ENCODE measurements around the gene TRIM31. TPM values are rescaled to one million over a fixed set of nuclear protein-coding genes. Genes with fewer than 3 reads are reported as not detected.

The TRIM31 gene
- total and polyA plus RNA-seq, 3 experiments from 2014 or later = not detected

GRCh38 chr6:30067460-30068139, 45.3 kb downstream of the TRIM31 start:
- no peak for DNase-seq
- H3K36me3 ChIP-seq (ENCODE audit: insufficient read depth, low read length) = peaks cover 28% of the 10 kb centered on the region
- Mint-ChIP-seq H3K9me3 (peaks cover 0 to 3% (median 0%) of the 10 kb centered on the region in 5 donors), H3K27ac (peak overlapping the region; percentile 91 to 100 (median 98)), H3K4me3 (peak overlapping the region; percentile 89 to 97 (median 92)), H3K36me3 (peaks cover 24 to 62% (median 33%) of the 10 kb centered on the region in 3 donors), H3K27me3 (peaks cover 17 to 23% of the 10 kb centered on the region in 2 donors), H3K4me1 (peaks cover 55 to 73% (median 66%) of the 10 kb centered on the region in 3 donors)
- ChIA-PET POLR2A (no interaction called here), CTCF (interaction anchor here (0.9 to 1.1 kb wide), 2 partner anchors 36 to 57 kb away, joined by 3 read pairs; no protein-coding TSS in a partner anchor)
- H3K9me3 ChIP-seq (ENCODE audit: low read length) = no peaks in the 10 kb centered on the region
- H3K4me3 ChIP-seq (ENCODE audit: low read length) = peak overlapping the region; percentile 95
- no peaks in the 10 kb centered on the region for H3K27me3 ChIP-seq (ENCODE audit: insufficient read depth, low read length, poor library complexity, severe bottlenecking)
- H3K4me1 ChIP-seq (ENCODE audit: insufficient read depth, low read length) = peaks cover 36% of the 10 kb centered on the region
- H3K27ac ChIP-seq (ENCODE audit: low read depth, low read length) = peak overlapping the region; percentile 98

DNA sequence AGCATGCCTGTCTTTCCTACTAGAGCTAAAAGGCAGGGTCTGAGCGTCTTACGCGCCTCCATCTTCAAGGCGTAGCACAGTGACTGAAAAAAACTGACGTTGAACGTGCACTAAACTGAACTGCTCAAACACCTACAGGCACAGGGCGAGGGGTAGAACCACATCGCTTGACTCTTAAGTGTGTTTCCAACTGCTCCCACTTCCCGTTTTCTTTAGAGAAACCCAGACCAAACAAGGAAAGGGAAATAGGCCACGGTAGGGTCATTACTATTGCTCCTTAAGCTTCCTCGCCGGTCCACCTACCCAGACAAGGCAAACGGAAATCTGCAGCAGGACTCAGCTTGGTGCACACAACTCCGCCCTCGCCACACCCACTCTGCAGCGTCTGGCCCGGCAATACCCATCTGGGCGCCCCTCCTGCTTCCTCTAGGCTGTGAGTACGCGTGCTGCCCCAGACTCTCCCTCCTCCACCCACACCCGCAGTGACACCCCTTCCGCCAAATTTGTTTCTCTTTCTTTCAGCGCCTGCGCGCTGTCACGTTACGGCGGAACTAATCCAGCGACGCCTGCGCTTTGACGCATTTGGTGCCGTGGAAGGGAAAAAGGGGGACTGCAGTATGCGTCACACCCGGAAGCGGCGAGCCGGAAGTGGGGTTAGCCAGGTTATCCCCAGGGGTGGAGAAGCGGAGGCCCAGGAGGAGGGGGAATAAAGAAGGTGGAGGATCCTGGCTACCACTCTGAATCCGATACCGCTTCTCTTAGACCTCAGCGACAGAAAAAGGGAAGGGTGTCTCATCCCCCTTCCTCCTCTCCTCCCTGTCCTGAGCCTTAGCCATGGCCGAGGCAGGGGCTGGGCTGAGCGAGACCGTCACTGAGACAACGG, 46.1 kb downstream of the TRIM31 start, which contains the start of gene PPP1R11:
Gene PPP1R11 (plus strand): TSS at position 622 of the 883 bp plus-strand sequence. CDS start 213 bp downstream, at position 835.
- ChIA-PET POLR2A (interaction anchor here (0.6 to 1.6 kb wide), 6 partner anchors 35 to 1905 kb away, joined by 3 to 9 read pairs (median 3); partner anchors contain the start of genes DXO, TRIM26 and TRIM39), CTCF (interaction anchor here (0.9 to 1.8 kb wide), 2 partner anchors 36 to 58 kb away, joined by 3 to 7 read pairs; no protein-coding TSS in a partner anchor)
- H3K4me1 Mint-ChIP-seq = peaks cover 56 to 77% (median 71%) of the 10 kb centered on the region in 3 donors
- H3K36me3 ChIP-seq (ENCODE audit: insufficient read depth, low read length) = peaks cover 28% of the 10 kb centered on the region
- peak within 1 kb of the TSS; percentile 89 to 97 (median 92) for H3K4me3 Mint-ChIP-seq
- H3K27me3 Mint-ChIP-seq = peaks cover 10 to 15% of the 10 kb centered on the region in 2 donors
- H3K9me3 Mint-ChIP-seq = peaks cover 0 to 3% (median 0%) of the 10 kb centered on the region in 5 donors
- no peaks in the 10 kb centered on the region for H3K9me3 ChIP-seq (ENCODE audit: low read length)
- peaks cover 44% of the 10 kb centered on the region for H3K4me1 ChIP-seq (ENCODE audit: insufficient read depth, low read length)
- H3K27ac Mint-ChIP-seq = peak within 1 kb of the TSS; percentile 91 to 100 (median 98)
- no peaks in the 10 kb centered on the region for H3K27me3 ChIP-seq (ENCODE audit: insufficient read depth, low read length, poor library complexity, severe bottlenecking)
- H3K36me3 Mint-ChIP-seq = peaks cover 23 to 66% (median 29%) of the 10 kb centered on the region in 3 donors
- DNase-seq = peak; percentile 98 to 100 (median 99)
- peak within 1 kb of the TSS; percentile 98 for H3K27ac ChIP-seq (ENCODE audit: low read depth, low read length)
- peak within 1 kb of the TSS; percentile 95 for H3K4me3 ChIP-seq (ENCODE audit: low read length)

GRCh38 chr6:30066082-30066481, 46.8 kb downstream of the TRIM31 start:
- H3K36me3 Mint-ChIP-seq = peaks cover 21 to 74% (median 31%) of the 10 kb centered on the region in 3 donors
- peaks cover 7 to 11% of the 10 kb centered on the region in 2 donors for H3K27me3 Mint-ChIP-seq
- peak overlapping the region; percentile 91 to 100 (median 98) for H3K27ac Mint-ChIP-seq
- H3K9me3 Mint-ChIP-seq = peaks cover 0 to 3% (median 0%) of the 10 kb centered on the region in 5 donors
- H3K4me1 Mint-ChIP-seq = peaks cover 56 to 77% (median 70%) of the 10 kb centered on the region in 3 donors
- peaks cover 28% of the 10 kb centered on the region for H3K36me3 ChIP-seq (ENCODE audit: insufficient read depth, low read length)
- peaks cover 44% of the 10 kb centered on the region for H3K4me1 ChIP-seq (ENCODE audit: insufficient read depth, low read length)
- peak overlapping the region; percentile 89 to 97 (median 92) for H3K4me3 Mint-ChIP-seq
- no peaks in the 10 kb centered on the region for H3K9me3 ChIP-seq (ENCODE audit: low read length)
- peak overlapping the region; percentile 79 for H3K4me3 ChIP-seq (ENCODE audit: low read length)
- no peaks in the 10 kb centered on the region for H3K27me3 ChIP-seq (ENCODE audit: insufficient read depth, low read length, poor library complexity, severe bottlenecking)
- DNase-seq = peak in 1 of 5 donors; percentile 33
- H3K27ac ChIP-seq (ENCODE audit: low read depth, low read length) = peak overlapping the region; percentile 98
- ChIA-PET POLR2A (interaction anchor here (0.6 to 1.6 kb wide), 7 partner anchors 22 to 1906 kb away, joined by 3 to 9 read pairs (median 3); partner anchors contain the start of genes DXO, TRIM26 and TRIM39), CTCF (interaction anchor here (1.8 kb wide), 1 partner anchor 37 kb away, joined by 7 read pairs; no protein-coding TSS in a partner anchor)

DNA sequence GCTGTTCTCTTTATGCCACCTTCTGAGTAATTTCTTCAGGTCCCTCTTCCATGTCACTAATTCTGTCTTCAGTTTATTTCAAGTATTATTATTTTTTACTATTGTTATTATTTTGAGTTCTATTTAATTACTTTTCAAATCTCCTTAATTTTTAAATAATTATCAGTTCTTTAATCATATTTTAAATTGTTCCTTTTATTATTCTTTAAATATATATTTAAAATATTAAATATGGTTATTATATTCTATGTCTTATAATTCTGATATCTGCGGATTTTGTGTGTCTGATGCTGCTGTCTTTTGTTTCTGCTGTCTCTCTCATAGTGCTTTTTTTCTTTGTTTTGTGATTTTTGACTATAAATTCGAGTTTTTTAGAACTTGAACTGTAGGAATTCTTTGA, 49.6 kb downstream of the TRIM31 start:
- H3K9me3 Mint-ChIP-seq = peaks cover 0 to 1% (median 0%) of the 10 kb centered on the region in 5 donors
- DNase-seq = no peak
- H3K4me3 Mint-ChIP-seq = peak overlapping the region in 6 of 7 donors; percentile 26 to 62 (median 48)
- ChIA-PET CTCF (no interaction called here), POLR2A (no interaction called here)
- no peaks in the 10 kb centered on the region for H3K27me3 Mint-ChIP-seq
- no peak overlapping the region for H3K4me3 ChIP-seq (ENCODE audit: low read length)
- no peaks in the 10 kb centered on the region for H3K9me3 ChIP-seq (ENCODE audit: low read length)
- H3K4me1 Mint-ChIP-seq = peaks cover 57 to 75% (median 70%) of the 10 kb centered on the region in 3 donors
- H3K27ac Mint-ChIP-seq = peak overlapping the region in 7 of 8 donors; percentile 65 to 99 (median 89)
- H3K36me3 ChIP-seq (ENCODE audit: insufficient read depth, low read length) = peaks cover 16% of the 10 kb centered on the region
- no peaks in the 10 kb centered on the region for H3K27me3 ChIP-seq (ENCODE audit: insufficient read depth, low read length, poor library complexity, severe bottlenecking)
- peaks cover 6 to 59% (median 9%) of the 10 kb centered on the region in 3 donors for H3K36me3 Mint-ChIP-seq
- peaks cover 48% of the 10 kb centered on the region for H3K4me1 ChIP-seq (ENCODE audit: insufficient read depth, low read length)
- no peak overlapping the region for H3K27ac ChIP-seq (ENCODE audit: low read depth, low read length)

DNA sequence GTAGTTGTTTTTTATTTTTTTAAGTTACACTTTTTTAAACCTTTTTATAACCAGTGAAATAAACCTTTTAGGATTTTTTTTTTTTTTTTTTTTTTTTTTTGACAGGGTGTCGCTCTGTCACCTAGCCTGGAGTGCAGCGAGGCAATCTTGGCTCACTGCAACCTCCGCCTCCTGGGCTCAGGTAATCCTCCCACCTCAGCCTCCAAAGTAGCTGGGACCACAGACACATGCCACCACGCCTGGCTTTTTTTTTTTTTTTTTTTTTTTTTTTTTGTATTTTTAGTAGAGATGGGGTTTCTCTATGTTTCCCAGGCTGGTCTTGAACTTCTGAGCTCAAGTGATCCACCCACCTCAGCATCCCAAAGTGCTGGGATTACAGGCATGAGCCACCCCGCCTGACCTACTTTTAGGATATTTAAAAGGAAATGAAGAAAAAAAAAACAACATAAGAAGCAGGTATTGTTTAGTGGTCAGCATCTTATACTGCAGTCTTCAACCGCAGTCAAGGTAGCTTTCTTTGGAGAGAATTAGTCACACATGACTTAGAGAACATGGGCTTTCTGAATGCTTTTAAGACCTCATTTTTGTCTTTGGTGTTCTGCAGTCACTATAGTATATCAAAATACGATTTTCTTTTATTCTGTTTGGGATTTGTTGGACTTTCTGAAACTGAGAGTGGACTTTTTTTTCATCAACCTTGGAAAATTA, 50.3 kb downstream of the TRIM31 start:
- ChIA-PET CTCF (interaction anchor here (1.3 kb wide), 1 partner anchor 11 kb away, joined by 3 read pairs; no protein-coding TSS in a partner anchor), POLR2A (no interaction called here)

DNA sequence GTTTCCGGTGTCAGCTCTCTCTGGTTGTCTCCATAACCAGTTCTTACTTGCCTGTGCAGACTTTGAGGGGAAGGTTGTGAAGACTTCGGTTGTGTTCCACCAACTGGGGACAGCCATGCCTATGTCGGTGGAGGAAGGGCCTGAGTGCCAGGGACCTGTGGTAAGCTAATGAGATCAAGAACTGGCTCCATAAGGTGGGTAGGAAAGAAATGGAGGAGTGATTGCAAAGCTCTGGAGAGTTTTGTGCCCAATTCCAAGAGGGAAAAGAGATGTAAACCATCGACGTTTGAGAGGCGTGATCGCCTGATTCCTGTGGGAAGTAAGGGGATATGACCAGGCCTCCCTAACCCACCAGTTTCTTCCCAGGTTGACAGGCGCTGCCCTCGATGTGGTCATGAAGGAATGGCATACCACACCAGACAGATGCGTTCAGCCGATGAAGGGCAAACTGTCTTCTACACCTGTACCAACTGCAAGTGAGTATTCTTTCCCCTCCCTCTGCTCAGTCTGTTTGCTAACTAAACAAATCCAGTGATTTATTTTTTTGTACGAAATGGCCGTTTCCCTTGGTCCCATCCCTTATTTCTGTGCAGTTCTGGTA, 50.9 kb downstream of the TRIM31 start:
- Histone ChIP-seq H3K4me1 (ENCODE audit: insufficient read depth, low read length) (peaks cover 38% of the 10 kb centered on the region), H3K36me3 (ENCODE audit: insufficient read depth, low read length) (peaks cover 14% of the 10 kb centered on the region), H3K4me3 (ENCODE audit: low read length) (peak overlapping the region; percentile 82), H3K27me3 (ENCODE audit: insufficient read depth, low read length, poor library complexity, severe bottlenecking) (no peaks in the 10 kb centered on the region), H3K9me3 (ENCODE audit: low read length) (no peaks in the 10 kb centered on the region), H3K27ac (ENCODE audit: low read depth, low read length) (peak overlapping the region; percentile 97)
- peak in 4 of 5 donors; percentile 43 to 70 (median 48) for DNase-seq
- ChIA-PET CTCF (interaction anchor here (1.3 to 1.6 kb wide), 2 partner anchors 9 to 12 kb away, joined by 3 to 5 read pairs; no protein-coding TSS in a partner anchor), POLR2A (interaction anchor here (1.0 kb wide), 1 partner anchor 14 kb away, joined by 3 read pairs; the partner anchor contains the start of gene RNF39)
- Mint-ChIP-seq H3K27ac (peak overlapping the region; percentile 96 to 100 (median 99)), H3K36me3 (peaks cover 7 to 61% (median 12%) of the 10 kb centered on the region in 3 donors), H3K27me3 (no peaks in the 10 kb centered on the region), H3K9me3 (no peaks in the 10 kb centered on the region), H3K4me1 (peaks cover 45 to 62% (median 58%) of the 10 kb centered on the region in 3 donors), H3K4me3 (peak overlapping the region; percentile 97 to 100 (median 98))

More for the DNA sequence above, 50.3 kb downstream of the TRIM31 start:
- Mint-ChIP-seq H3K4me1 (peaks cover 50 to 68% (median 63%) of the 10 kb centered on the region in 3 donors), H3K27me3 (no peaks in the 10 kb centered on the region), H3K4me3 (peak overlapping the region; percentile 97 to 100 (median 98)), H3K9me3 (peaks cover 0 to 1% (median 0%) of the 10 kb centered on the region in 5 donors), H3K36me3 (peaks cover 6 to 59% (median 7%) of the 10 kb centered on the region in 3 donors), H3K27ac (peak overlapping the region; percentile 65 to 100 (median 99))
- peak in 1 of 5 donors; percentile 10 for DNase-seq
- peak overlapping the region; percentile 82 for H3K4me3 ChIP-seq (ENCODE audit: low read length)
- peaks cover 14% of the 10 kb centered on the region for H3K36me3 ChIP-seq (ENCODE audit: insufficient read depth, low read length)
- no peaks in the 10 kb centered on the region for H3K27me3 ChIP-seq (ENCODE audit: insufficient read depth, low read length, poor library complexity, severe bottlenecking)
- peaks cover 42% of the 10 kb centered on the region for H3K4me1 ChIP-seq (ENCODE audit: insufficient read depth, low read length)
- H3K9me3 ChIP-seq (ENCODE audit: low read length) = no peaks in the 10 kb centered on the region
- no peak overlapping the region for H3K27ac ChIP-seq (ENCODE audit: low read depth, low read length)
